Endothelial cell of umbilical vein (primary cell): Measurements from ENCODE around the gene TOPORS. TPM values are rescaled to one million over a fixed set of nuclear protein-coding genes. Genes with fewer than 3 reads are reported as not detected.

Source experiments
- BruUV-seq: library from RNA; stranded (reverse); fragments of 400-500 nt; replicated peaks from 2 replicates; lab custom pipeline; 2021; lab: Mats Ljungman, UMichigan
- CTCF ChIA-PET: fragments of 300-600, 350-600 bp; sonication (Branson Sonifier 250); formaldehyde crosslinking; loops from one replicate; lab custom pipeline; 2021; ENCODE audit warnings: antibody characterized with exemption, inconsistent platforms; lab: Charles Lee
- POLR2A ChIA-PET: fragments of 300-600, 350-600 bp; sonication (Branson Sonifier 250); formaldehyde crosslinking; loops from one replicate; lab custom pipeline; 2021; ENCODE audit warnings: antibody characterized with exemption, inconsistent platforms; lab: Charles Lee
- DNase-seq: peaks from one replicate; pipeline ENCODE4 v3.0.0-alpha.2; 2011; ENCODE audit warnings: low read depth, low spot score
- FAIRE-seq: peaks from 2 replicates; lab custom pipeline; 2011; peaks lifted over from hg19 to GRCh38; lab: Jason Lieb, UNC
- H2AFZ ChIP-seq: 2 replicates; pipeline ENCODE4 v1.6.0; 2012; ENCODE audit warnings: low read depth, low read length, control low read depth, inconsistent platforms
- H3K27ac ChIP-seq: 2 replicates; pipeline ENCODE4 v1.5.1; 2011; ENCODE audit warnings: low read depth, mild to moderate bottlenecking, control low read depth, low read length, moderate library complexity; ENCODE audit not compliant: insufficient read depth
- H3K27me3 ChIP-seq, 2 experiments: 2 replicates each; pipeline versions ENCODE4 v1.6.0 to v1.6.1; 2011; ENCODE audit warnings: low read length in 2 of 2, mixed read lengths in 1 of 2; ENCODE audit not compliant: control insufficient read depth in 2 of 2, insufficient read depth in 2 of 2
- H3K36me3 ChIP-seq, 2 experiments: 2 replicates in 1 of 2; 3 replicates in 1 of 2; pipeline ENCODE4 v1.5.1; 2011; ENCODE audit warnings: low read length in 2 of 2, mild to moderate bottlenecking in 1 of 2, moderate library complexity in 1 of 2; ENCODE audit not compliant: control insufficient read depth in 2 of 2, insufficient read depth in 2 of 2; ENCODE audit errors: extremely low read depth in 1 of 2
- H3K4me1 ChIP-seq: 3 replicates; pipeline ENCODE4 v1.5.1; 2011; ENCODE audit warnings: mild to moderate bottlenecking, low read length; ENCODE audit not compliant: control insufficient read depth, insufficient read depth; ENCODE audit errors: extremely low read depth
- H3K4me2 ChIP-seq: 2 replicates; pipeline ENCODE4 v1.6.1; 2011; ENCODE audit warnings: low read length, control low read depth, mixed read lengths; ENCODE audit not compliant: insufficient read depth
- H3K4me3 ChIP-seq, 3 experiments: fragments of 200-600 bp in 1 of 3; sonication (generic), shearing (Covaris generic) in 1 of 3; replicated peaks in 1 of 3; 2 replicates each; pipeline ENCODE4 v1.5.1; 2011 to 2016; ENCODE audit warnings: control low read depth in 3 of 3, low read length in 3 of 3, mild to moderate bottlenecking in 2 of 3, inconsistent platforms in 1 of 3, low read depth in 1 of 3, moderate library complexity in 1 of 3; ENCODE audit not compliant: insufficient read depth in 1 of 3
- H3K79me2 ChIP-seq: 2 replicates; pipeline ENCODE4 v1.6.0; 2012; ENCODE audit warnings: low read length, inconsistent platforms; ENCODE audit not compliant: control insufficient read depth, insufficient read depth
- H3K9ac ChIP-seq: replicated peaks from 2 replicates; pipeline ENCODE3; 2011; ENCODE audit warnings: low read length, control low read depth; ENCODE audit not compliant: insufficient read depth; ENCODE audit errors: extremely low read depth
- H3K9me1 ChIP-seq: replicated peaks from 3 replicates; pipeline ENCODE4 v1.6.0; 2011; ENCODE audit warnings: mild to moderate bottlenecking, low read length; ENCODE audit not compliant: control insufficient read depth, insufficient read depth; ENCODE audit errors: extremely low read depth
- H3K9me3 ChIP-seq: replicated peaks from 2 replicates; pipeline ENCODE4 v1.5.1; 2012; ENCODE audit warnings: low read length, inconsistent platforms; ENCODE audit not compliant: control insufficient read depth, insufficient read depth
- H4K20me1 ChIP-seq: replicated peaks from 2 replicates; pipeline ENCODE3; 2011; ENCODE audit warnings: mild to moderate bottlenecking, low read length; ENCODE audit not compliant: control insufficient read depth, insufficient read depth; ENCODE audit errors: extremely low read depth
- CTCF ChIP-seq, 2 donors: IDR thresholded peaks; 1 replicate in 1 of 2; 2 replicates in 1 of 2; pipeline ENCODE4 v1.5.1; 2011; ENCODE audit warnings: low read length in 2 of 2, mild to moderate bottlenecking in 2 of 2, moderate library complexity in 2 of 2, control low read depth in 1 of 2, inconsistent platforms in 1 of 2, low read depth in 1 of 2; ENCODE audit not compliant: insufficient read depth in 1 of 2; ENCODE audit errors: extremely low read depth in 1 of 2
- EZH2 ChIP-seq: IDR thresholded peaks from 2 replicates; pipeline ENCODE4 v1.6.1; 2012; ENCODE audit warnings: borderline replicate concordance, low read depth, mild to moderate bottlenecking, moderate library complexity, low read length, inconsistent platforms; ENCODE audit not compliant: severe bottlenecking
- FOS ChIP-seq: IDR thresholded peaks from 2 replicates; pipeline ENCODE4 v1.6.1; 2011; ENCODE audit warnings: mild to moderate bottlenecking, low read length, moderate library complexity, borderline replicate concordance; ENCODE audit not compliant: insufficient read depth
- GATA2 ChIP-seq: IDR thresholded peaks from 2 replicates; pipeline ENCODE4 v1.7.0; 2011; ENCODE audit warnings: low read depth, mild to moderate bottlenecking, moderate library complexity, mixed read lengths, low read length; ENCODE audit not compliant: insufficient read length, insufficient read depth
- JUN ChIP-seq: IDR thresholded peaks from 2 replicates; pipeline ENCODE4 v1.6.1; 2011; ENCODE audit warnings: borderline replicate concordance, low read depth; ENCODE audit not compliant: insufficient read length, insufficient read depth
- MYC ChIP-seq: IDR thresholded peaks from one replicate; pipeline ENCODE4 v1.6.1; 2011; ENCODE audit warnings: mild to moderate bottlenecking, low read depth, low read length
- POLR2A ChIP-seq: IDR thresholded peaks from 2 replicates; pipeline ENCODE4 v1.6.1; 2012; ENCODE audit warnings: low read depth, mild to moderate bottlenecking, control low read depth, low read length
- POLR2AphosphoS5 ChIP-seq: IDR thresholded peaks from 2 replicates; pipeline ENCODE4 v1.6.1; 2012; ENCODE audit warnings: low read depth, mild to moderate bottlenecking, control low read depth, low read length, moderate library complexity; ENCODE audit not compliant: insufficient read depth
- dilution Hi-C: fragments of 300-500 bp; cut with MboI; formaldehyde crosslinking; loops from one replicate; pipeline ENCODE4 v1.15.0; 2019; ENCODE audit warnings: low sequenced_read_pairs; ENCODE audit not compliant: extremely low pct_ligation_motif_present
- intact Hi-C: fragments of 100-400 bp; cut with micrococcal nuclease; formaldehyde crosslinking; loops from one replicate; pipeline ENCODE4 v1.10.0; 2022
- polyA plus RNA-seq, 4 experiments: library from polyadenylated mRNA; depleted of rRNA in 3 of 4; stranded (reverse) in 3 of 4; unstranded in 1 of 4; fragments of >200 nt; gene quantifications; 2 replicates each; pipeline versions ENCODE4 v1.2.1 to v1.2.3, GENCODE V29; 2011 to 2012; ENCODE audit warnings: missing spikeins in 1 of 4
- total RNA-seq: library from RNA; stranded (reverse); gene quantifications from 2 replicates; pipeline ENCODE4 v1.2.3, GENCODE V29; 2021
- TF ChIP-seq, protein P1 (sequence below): IDR thresholded peaks from 2 replicates; pipeline ENCODE4 v1.6.1; 2011; ENCODE audit not compliant: insufficient read depth, insufficient read length

Gene TOPORS
- total and polyA plus RNA-seq, 2 donors (not counting 3 experiments of a cell fraction or from before 2014, with no cell fraction given), result 6.1 to 16.2 TPM

DNA sequence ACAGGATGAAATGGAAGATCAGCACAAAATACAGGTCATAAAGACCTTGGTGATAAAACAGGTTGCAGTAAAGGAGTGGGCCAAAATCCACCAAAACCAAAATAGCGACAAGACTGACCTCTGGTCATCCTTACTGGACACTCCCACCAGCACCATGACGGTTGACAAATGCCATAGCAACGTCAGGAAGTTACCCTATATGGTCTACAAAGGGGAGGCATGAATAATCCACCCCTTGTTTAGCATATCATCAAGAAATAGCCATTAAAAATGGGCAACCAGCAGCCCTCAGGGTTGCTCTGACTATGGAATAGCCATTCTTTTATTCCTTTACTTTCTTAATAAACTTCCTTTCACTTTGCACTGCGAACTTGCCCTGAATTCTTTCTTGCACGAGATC, 26.6 kb upstream of the TOPORS start:
- Histone ChIP-seq H3K9ac (no peak overlapping the region), H3K4me3 (no peak overlapping the region)

More for the DNA sequence above, 26.6 kb upstream of the TOPORS start:
- TF ChIP-seq, protein P1, sequence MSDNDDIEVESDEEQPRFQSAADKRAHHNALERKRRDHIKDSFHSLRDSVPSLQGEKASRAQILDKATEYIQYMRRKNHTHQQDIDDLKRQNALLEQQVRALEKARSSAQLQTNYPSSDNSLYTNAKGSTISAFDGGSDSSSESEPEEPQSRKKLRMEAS, result no peak
- TF ChIP-seq POLR2A, result no peak
- TF ChIP-seq JUN, result no peak
- TF ChIP-seq CTCF (IDR thresholded peaks at IDR 0.05; ENCODE audit: extremely low read depth in 1 of 2, insufficient read depth in 1 of 2, low read depth in 1 of 2, low read length in 2 of 2), result no peak
- TF ChIP-seq EZH2, result no peak
- no peak for TF ChIP-seq GATA2
- TF ChIP-seq MYC, result no peak
- no peak for TF ChIP-seq POLR2AphosphoS5
- TF ChIP-seq FOS, result no peak
- Histone ChIP-seq H3K9me1 (no peaks in the 10 kb centered on the region), H3K4me2 (no peak overlapping the region), H4K20me1 (no peaks in the 10 kb centered on the region), H3K27me3 (peaks cover 8 to 10% of the 10 kb centered on the region in 2 experiments), H3K9me3 (no peaks in the 10 kb centered on the region), H3K27ac (no peak overlapping the region), H2AFZ (no peak overlapping the region), H3K4me1 (peaks cover 9% of the 10 kb centered on the region), H3K36me3 (no peaks in the 10 kb centered on the region), H3K79me2 (no peaks in the 10 kb centered on the region)
- CTCF ChIA-PET, result interaction anchor here (0.9 to 20.3 kb wide), 22 partner anchors 12 to 391 kb away, joined by 3 to 1384 read pairs (median 6); partner anchors contain the start of genes ACO1, RIGI and SMIM27
- no peak for FAIRE-seq
- intact Hi-C loops (loop anchor here (1.0 kb wide), 1 partner anchor 200 kb away; no protein-coding TSS in a partner anchor), dilution Hi-C loops (no loop called here)
- no TSS peak for BruUV-seq
- no peak for DNase-seq
- POLR2A ChIA-PET, result no interaction called here
